ENCODE data around the gene PLEKHA8. TPM values are rescaled to one million over a fixed set of nuclear protein-coding genes. Genes with fewer than 3 reads are reported as not detected.

The PLEKHA8 gene
- total RNA-seq, 6 experiments from 2014 or later = 2.7 to 8.1 (median 4.4) TPM

DNA sequence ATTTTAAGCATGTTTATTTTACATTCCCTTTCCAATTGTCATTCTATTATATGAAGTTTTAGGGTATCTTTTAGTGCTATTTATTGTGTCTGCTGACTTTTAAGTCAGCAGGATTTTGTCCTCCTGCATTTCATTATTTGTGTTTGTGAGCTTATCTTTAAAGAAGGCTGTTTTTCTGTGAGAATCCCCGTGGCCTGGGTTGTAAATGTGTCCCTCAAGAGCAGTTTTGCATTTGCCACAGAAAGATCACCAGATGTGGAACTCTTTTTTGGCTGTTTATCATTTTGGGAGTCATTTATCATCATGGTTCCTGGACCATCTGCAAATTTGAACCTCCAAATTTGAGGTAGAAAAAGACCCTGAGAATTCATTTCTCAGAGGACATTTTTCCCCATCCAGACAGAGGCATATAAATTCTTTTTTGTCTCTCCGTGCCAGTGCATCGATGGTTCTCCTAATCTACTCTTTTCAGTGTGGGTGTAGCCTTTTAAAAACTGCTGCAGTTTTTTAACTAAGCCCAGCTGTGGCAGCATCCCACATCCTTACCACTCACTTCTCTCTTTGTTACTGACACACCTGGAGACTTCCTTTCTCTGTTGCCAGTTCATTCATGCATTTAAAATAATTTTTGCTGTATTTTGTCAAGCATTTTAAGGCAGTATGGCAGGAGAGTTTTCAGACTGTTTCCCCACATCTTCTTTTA lies 86.5 kb downstream of the PLEKHA8 start:
- no peak for DNase-seq
- ATAC-seq = no peak
- intact Hi-C loops (cut with DNase I) = no loop called here

DNA sequence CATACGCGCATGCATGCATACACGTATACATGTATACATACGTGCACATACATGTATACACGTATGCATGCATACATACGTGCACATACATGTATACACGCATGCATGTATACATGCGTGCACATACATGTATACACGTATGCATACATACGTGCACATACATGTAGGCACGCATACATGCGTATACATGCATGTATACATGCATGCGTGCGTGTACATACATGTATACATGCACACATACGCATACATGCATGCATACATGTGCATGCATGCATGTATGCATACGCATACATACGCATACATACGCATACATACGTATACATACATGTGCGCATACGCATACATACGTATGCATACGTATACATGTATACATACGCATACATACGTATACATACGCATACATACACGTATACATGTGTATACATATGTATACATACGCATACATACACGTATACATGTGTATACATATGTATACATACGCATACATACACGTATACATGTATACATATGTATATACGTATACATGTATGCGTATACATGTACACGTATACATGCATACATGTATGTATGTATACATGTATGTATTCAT lies 87.6 kb downstream of the PLEKHA8 start:
- TF ChIP-seq, protein P1, sequence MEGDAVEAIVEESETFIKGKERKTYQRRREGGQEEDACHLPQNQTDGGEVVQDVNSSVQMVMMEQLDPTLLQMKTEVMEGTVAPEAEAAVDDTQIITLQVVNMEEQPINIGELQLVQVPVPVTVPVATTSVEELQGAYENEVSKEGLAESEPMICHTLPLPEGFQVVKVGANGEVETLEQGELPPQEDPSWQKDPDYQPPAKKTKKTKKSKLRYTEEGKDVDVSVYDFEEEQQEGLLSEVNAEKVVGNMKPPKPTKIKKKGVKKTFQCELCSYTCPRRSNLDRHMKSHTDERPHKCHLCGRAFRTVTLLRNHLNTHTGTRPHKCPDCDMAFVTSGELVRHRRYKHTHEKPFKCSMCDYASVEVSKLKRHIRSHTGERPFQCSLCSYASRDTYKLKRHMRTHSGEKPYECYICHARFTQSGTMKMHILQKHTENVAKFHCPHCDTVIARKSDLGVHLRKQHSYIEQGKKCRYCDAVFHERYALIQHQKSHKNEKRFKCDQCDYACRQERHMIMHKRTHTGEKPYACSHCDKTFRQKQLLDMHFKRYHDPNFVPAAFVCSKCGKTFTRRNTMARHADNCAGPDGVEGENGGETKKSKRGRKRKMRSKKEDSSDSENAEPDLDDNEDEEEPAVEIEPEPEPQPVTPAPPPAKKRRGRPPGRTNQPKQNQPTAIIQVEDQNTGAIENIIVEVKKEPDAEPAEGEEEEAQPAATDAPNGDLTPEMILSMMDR (IDR thresholded peaks at IDR 0.05) = no peak
- TF ChIP-seq POLR2A (IDR thresholded peaks at IDR 0.05) = no peak
- Histone ChIP-seq H3K27ac (no peak overlapping the region), H3K36me3 (no peaks in the 10 kb centered on the region), H3K4me1 (no peaks in the 10 kb centered on the region), H3K9me3 (peaks cover 0 to 12% (median 0%) of the 10 kb centered on the region in 4 donors), H3K4me3 (no peak overlapping the region), H3K27me3 (no peaks in the 10 kb centered on the region)
- WGBS (ENCODE audit: insufficient coverage, low coverage, low lambda C conversion rate, missing lambda C conversion rate) = 86% methylated on average over 34 of the region's 34 CpGs
- ATAC-seq (no peak), DNase-seq (no peak)
- intact Hi-C loops (cut with DNase I) = no loop called here

More for the DNA sequence above, 86.5 kb downstream of the PLEKHA8 start:
- peaks cover 0 to 12% (median 0%) of the 10 kb centered on the region in 4 donors for H3K9me3 ChIP-seq
- WGBS (ENCODE audit: insufficient coverage, low coverage, low lambda C conversion rate, missing lambda C conversion rate) = 92% methylated on average over 3 of the region's 3 CpGs
- no peaks in the 10 kb centered on the region for H3K36me3 ChIP-seq
- no peak overlapping the region for H3K27ac ChIP-seq
- H3K4me3 ChIP-seq = no peak overlapping the region
- H3K4me1 ChIP-seq = no peaks in the 10 kb centered on the region
- H3K27me3 ChIP-seq = no peaks in the 10 kb centered on the region
- TF ChIP-seq, protein P1 (IDR thresholded peaks at IDR 0.05) = no peak
- no peak for TF ChIP-seq POLR2A (IDR thresholded peaks at IDR 0.05)

DNA sequence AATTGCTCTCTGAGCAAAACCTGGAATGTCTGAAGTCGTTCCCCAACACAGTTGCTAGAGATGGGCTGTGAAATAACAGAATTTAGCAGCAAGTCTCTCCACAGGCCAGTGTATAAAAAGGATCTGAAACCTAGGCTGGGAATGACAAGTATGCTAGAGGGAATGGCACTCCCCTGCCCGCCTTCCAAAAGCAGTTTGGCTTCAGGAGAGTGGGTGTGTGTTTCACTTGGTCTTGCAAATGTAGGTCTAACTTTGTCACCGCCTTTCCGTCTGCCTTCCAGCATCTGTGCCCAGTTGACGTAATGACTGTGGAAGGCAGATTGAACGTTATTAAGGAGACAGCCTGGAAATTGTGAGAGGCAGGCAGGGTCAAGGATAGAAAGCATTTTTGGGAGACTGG lies 88.6 kb downstream of the PLEKHA8 start:
- 85% methylated on average over 6 of the region's 6 CpGs for WGBS (ENCODE audit: insufficient coverage, low coverage, low lambda C conversion rate, missing lambda C conversion rate)

DNA sequence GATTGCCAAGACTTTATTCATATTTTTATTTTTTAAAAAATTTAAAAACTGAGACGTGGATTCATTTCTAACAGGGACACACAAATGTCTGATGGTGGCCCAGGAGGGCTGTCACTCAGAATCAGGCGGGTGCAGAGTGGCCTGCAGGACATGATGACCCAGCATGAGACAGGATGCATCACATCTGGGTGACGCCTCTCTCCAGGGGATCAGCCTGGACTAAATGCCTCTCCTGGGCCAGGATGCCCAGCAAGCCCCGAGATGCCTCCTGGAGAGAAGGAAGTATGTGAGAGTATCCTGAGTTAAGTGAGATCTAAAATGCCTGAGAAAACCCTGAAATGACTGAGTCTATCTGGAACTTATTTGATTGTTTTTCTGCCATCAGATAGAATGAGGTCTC lies 89.7 kb downstream of the PLEKHA8 start:
- ATAC-seq (no peak), DNase-seq (no peak)
- H3K27ac ChIP-seq = no peak overlapping the region
- TF ChIP-seq POLR2A (IDR thresholded peaks at IDR 0.05) = no peak
- TF ChIP-seq, protein P1 (IDR thresholded peaks at IDR 0.05) = no peak
- no peak overlapping the region for H3K4me3 ChIP-seq
- 83% methylated on average over 3 of the region's 4 CpGs for WGBS (ENCODE audit: insufficient coverage, low coverage, low lambda C conversion rate, missing lambda C conversion rate)
- intact Hi-C loops (cut with DNase I) = no loop called here
- H3K9me3 ChIP-seq = peaks cover 0 to 8% (median 0%) of the 10 kb centered on the region in 4 donors
- no peaks in the 10 kb centered on the region for H3K27me3 ChIP-seq
- peaks cover 0 to 16% (median 5%) of the 10 kb centered on the region in 4 donors for H3K4me1 ChIP-seq
- H3K36me3 ChIP-seq = no peaks in the 10 kb centered on the region

More for the DNA sequence above, 88.6 kb downstream of the PLEKHA8 start:
- intact Hi-C loops (cut with DNase I) = no loop called here
- no peak for ATAC-seq
- peaks cover 0 to 12% (median 0%) of the 10 kb centered on the region in 4 donors for H3K9me3 ChIP-seq
- no peak for DNase-seq
- H3K27me3 ChIP-seq = no peaks in the 10 kb centered on the region
- peaks cover 0 to 9% (median 4%) of the 10 kb centered on the region in 4 donors for H3K4me1 ChIP-seq
- no peak overlapping the region for H3K4me3 ChIP-seq
- no peak overlapping the region for H3K27ac ChIP-seq
- H3K36me3 ChIP-seq = no peaks in the 10 kb centered on the region
- no peak for TF ChIP-seq POLR2A (IDR thresholded peaks at IDR 0.05)
- TF ChIP-seq, protein P1 (IDR thresholded peaks at IDR 0.05) = no peak

Measured in right lobe of liver (tissue), 6 donors.